Smooth muscle cell (in vitro differentiated cells): ENCODE results near the gene TAS2R38. TPM values are rescaled to one million over a fixed set of nuclear protein-coding genes. Genes with fewer than 3 reads are reported as not detected.
"Not testable (repeated sequence)": the region's sequence is repeated elsewhere in the genome, so short reads cannot be mapped to it uniquely, and the experiment has no call there.

ENCODE experiments used
- DNase-seq: peaks from one replicate; lab custom pipeline; 2025; ENCODE audit not compliant: unreplicated experiment; lab: John Stamatoyannopoulos, UW
- H2AFZ ChIP-seq: fragments of 200-600 bp; sonication (generic); 2 replicates; pipeline ENCODE4 v1.6.0; 2016; ENCODE audit warnings: antibody characterized with exemption, low read depth, mild to moderate bottlenecking
- H3F3A ChIP-seq: fragments of 200-600 bp; sonication (generic); 2 replicates; pipeline ENCODE4 v1.6.0; 2017; ENCODE audit warnings: antibody characterized with exemption, low read depth
- H3K27ac ChIP-seq: fragments of 200-600 bp; sonication (generic); 2 replicates; pipeline ENCODE4 v1.5.1; 2016; ENCODE audit warnings: low read depth, mild to moderate bottlenecking
- H3K27me3 ChIP-seq: fragments of 200-600 bp; sonication (generic); 2 replicates; pipeline ENCODE4 v1.6.1; 2016; ENCODE audit warnings: low read depth, mild to moderate bottlenecking
- H3K36me3 ChIP-seq: fragments of 200-600 bp; sonication (generic); 2 replicates; pipeline ENCODE4 v1.5.1; 2016; ENCODE audit warnings: low read depth
- H3K4me1 ChIP-seq: fragments of 200-600 bp; sonication (generic); 2 replicates; pipeline ENCODE4 v1.5.1; 2016; ENCODE audit warnings: low read depth
- H3K4me2 ChIP-seq: fragments of 200-600 bp; sonication (generic); 2 replicates; pipeline ENCODE4 v1.6.0; 2016; ENCODE audit warnings: mild to moderate bottlenecking
- H3K4me3 ChIP-seq: fragments of 200-600 bp; sonication (generic); 2 replicates; pipeline ENCODE4 v1.5.1; 2016; ENCODE audit warnings: mild to moderate bottlenecking
- H3K79me2 ChIP-seq: fragments of 200-600 bp; sonication (generic); 2 replicates; pipeline ENCODE4 v1.6.0; 2016; ENCODE audit warnings: low read depth, mild to moderate bottlenecking
- H3K9ac ChIP-seq: fragments of 200-600 bp; sonication (generic); 2 replicates; pipeline ENCODE4 v1.6.0; 2016; ENCODE audit warnings: low read depth
- H3K9me3 ChIP-seq: fragments of 200-600 bp; sonication (generic); replicated peaks from 2 replicates; pipeline ENCODE4 v1.5.1; 2016; ENCODE audit warnings: low read depth
- H4K20me1 ChIP-seq: fragments of 200-600 bp; sonication (generic); 2 replicates; pipeline ENCODE4 v1.6.0; 2016; ENCODE audit warnings: low read depth
- WGBS: methylation state at CpG from one replicate; pipeline ENCODE4 v1.1.7; 2016; ENCODE audit warnings: low lambda C conversion rate; 5-methylcytosine and 5-hydroxymethylcytosine counted together
- polyA plus RNA-seq: library from polyadenylated mRNA; unstranded; fragments of >200 nt; fragmentation: Nextera tagmentation; extraction: Ambion mirVana; gene quantifications from 2 replicates; pipeline ENCODE4 v1.2.1, GENCODE V29; 2016
- total RNA-seq: library from RNA; depleted of rRNA; stranded (reverse); fragments of >200 nt; gene quantifications from 2 replicates; pipeline ENCODE4 v1.2.3, GENCODE V29; 2014
- TF ChIP-seq, protein P1 (sequence below): fragments of 200-600 bp; sonication (generic); IDR thresholded peaks from 2 replicates; pipeline ENCODE4 v1.5.1; 2017; ENCODE audit warnings: borderline replicate concordance, mild to moderate bottlenecking, antibody characterized with exemption; ENCODE audit not compliant: insufficient read depth, poor library complexity, severe bottlenecking

TAS2R38 gene
- total and polyA plus RNA-seq, 2 experiments from 2014 or later: not detected

DNA sequence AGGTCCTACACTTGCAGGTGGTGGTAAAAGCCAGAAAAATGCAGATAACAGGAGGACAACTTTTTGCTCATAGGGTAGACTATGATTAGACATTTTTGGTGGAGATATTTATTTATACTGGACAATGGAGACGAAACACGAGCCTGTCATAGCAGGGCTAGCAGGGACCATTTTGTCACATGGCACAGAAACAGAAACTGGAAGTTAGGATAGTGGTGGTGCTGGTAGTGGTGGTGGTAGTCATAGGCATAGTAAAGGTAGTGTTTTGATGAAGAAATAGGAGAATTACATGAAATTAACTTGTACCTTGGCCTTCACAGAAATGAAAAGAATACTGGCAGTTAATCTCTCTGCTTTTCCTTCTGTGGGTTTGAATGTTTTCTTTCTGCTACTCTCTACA is 13.3 kb upstream of the TAS2R38 start:
- H3F3A ChIP-seq: no peaks in the 10 kb centered on the region
- TF ChIP-seq, protein P1, sequence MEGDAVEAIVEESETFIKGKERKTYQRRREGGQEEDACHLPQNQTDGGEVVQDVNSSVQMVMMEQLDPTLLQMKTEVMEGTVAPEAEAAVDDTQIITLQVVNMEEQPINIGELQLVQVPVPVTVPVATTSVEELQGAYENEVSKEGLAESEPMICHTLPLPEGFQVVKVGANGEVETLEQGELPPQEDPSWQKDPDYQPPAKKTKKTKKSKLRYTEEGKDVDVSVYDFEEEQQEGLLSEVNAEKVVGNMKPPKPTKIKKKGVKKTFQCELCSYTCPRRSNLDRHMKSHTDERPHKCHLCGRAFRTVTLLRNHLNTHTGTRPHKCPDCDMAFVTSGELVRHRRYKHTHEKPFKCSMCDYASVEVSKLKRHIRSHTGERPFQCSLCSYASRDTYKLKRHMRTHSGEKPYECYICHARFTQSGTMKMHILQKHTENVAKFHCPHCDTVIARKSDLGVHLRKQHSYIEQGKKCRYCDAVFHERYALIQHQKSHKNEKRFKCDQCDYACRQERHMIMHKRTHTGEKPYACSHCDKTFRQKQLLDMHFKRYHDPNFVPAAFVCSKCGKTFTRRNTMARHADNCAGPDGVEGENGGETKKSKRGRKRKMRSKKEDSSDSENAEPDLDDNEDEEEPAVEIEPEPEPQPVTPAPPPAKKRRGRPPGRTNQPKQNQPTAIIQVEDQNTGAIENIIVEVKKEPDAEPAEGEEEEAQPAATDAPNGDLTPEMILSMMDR: no peak
- H3K27me3 ChIP-seq: no peaks in the 10 kb centered on the region
- H3K4me1 ChIP-seq: no peaks in the 10 kb centered on the region
- no peaks in the 10 kb centered on the region for H4K20me1 ChIP-seq
- no peak overlapping the region for H3K27ac ChIP-seq
- WGBS: 97% methylated on average over 2 of the region's 2 CpGs
- H3K4me2 ChIP-seq: no peak overlapping the region
- H3K9me3 ChIP-seq: no peaks in the 10 kb centered on the region
- no peak overlapping the region for H2AFZ ChIP-seq
- H3K9ac ChIP-seq: no peak overlapping the region
- H3K79me2 ChIP-seq: no peaks in the 10 kb centered on the region
- no peaks in the 10 kb centered on the region for H3K36me3 ChIP-seq
- DNase-seq: no peak
- no peak overlapping the region for H3K4me3 ChIP-seq

DNA sequence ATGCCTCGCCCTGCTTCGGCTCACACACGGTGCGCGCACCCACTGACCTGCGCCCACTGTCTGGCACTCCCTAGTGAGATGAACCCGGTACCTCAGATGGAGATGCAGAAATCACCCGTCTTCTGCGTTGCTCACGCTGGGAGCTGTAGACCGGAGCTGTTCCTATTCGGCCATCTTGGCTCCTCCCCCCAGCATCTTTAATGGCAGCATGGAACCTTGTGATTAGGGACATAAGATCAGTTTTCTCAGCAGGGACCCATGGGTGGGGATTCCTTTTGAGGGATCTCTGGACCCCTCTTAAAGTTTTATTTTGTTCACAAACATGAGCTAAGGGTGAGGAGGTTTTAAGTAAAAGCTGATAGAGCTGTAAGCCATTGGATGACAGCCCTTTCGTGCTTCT is 12.4 kb upstream of the TAS2R38 start:
- not testable (repeated sequence) for H3K9me3 ChIP-seq, H4K20me1 ChIP-seq, H3K4me3 ChIP-seq, H3K4me1 ChIP-seq, H3K9ac ChIP-seq, H2AFZ ChIP-seq, H3K27me3 ChIP-seq, H3K4me2 ChIP-seq, H3F3A ChIP-seq, H3K36me3 ChIP-seq, H3K79me2 ChIP-seq, DNase-seq, H3K27ac ChIP-seq
- WGBS: 92% methylated on average over 13 of the region's 13 CpGs

DNA sequence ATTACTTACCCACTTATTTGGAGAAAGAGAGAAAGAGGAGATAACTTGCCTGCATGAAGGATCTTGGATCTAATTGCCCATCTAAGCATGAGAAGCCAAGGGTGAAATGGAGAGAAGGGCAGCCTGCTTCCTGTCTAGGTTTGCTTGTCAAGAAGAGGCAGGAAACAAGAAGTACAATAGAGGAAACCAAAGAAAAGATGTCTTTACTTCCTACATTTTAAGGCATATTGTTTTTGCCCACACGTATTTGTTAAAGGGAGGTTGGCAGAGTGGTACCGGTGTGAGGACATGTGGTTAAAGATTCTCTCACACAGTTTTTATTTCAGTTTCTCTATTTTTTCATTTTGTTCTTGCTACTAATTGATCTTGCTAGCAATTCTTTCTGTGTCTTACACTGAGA is 6.0 kb upstream of the TAS2R38 start:
- H3F3A ChIP-seq: no peaks in the 10 kb centered on the region
- no peak overlapping the region for H3K4me3 ChIP-seq
- H2AFZ ChIP-seq: no peak overlapping the region
- no peaks in the 10 kb centered on the region for H4K20me1 ChIP-seq
- no peaks in the 10 kb centered on the region for H3K36me3 ChIP-seq
- TF ChIP-seq, protein P1: no peak
- no peaks in the 10 kb centered on the region for H3K4me1 ChIP-seq
- H3K27me3 ChIP-seq: no peaks in the 10 kb centered on the region
- 100% methylated on average over 2 of the region's 2 CpGs for WGBS
- no peak overlapping the region for H3K27ac ChIP-seq
- no peaks in the 10 kb centered on the region for H3K9me3 ChIP-seq
- no peak overlapping the region for H3K9ac ChIP-seq
- no peak overlapping the region for H3K4me2 ChIP-seq
- H3K79me2 ChIP-seq: no peaks in the 10 kb centered on the region
- DNase-seq: no peak

DNA sequence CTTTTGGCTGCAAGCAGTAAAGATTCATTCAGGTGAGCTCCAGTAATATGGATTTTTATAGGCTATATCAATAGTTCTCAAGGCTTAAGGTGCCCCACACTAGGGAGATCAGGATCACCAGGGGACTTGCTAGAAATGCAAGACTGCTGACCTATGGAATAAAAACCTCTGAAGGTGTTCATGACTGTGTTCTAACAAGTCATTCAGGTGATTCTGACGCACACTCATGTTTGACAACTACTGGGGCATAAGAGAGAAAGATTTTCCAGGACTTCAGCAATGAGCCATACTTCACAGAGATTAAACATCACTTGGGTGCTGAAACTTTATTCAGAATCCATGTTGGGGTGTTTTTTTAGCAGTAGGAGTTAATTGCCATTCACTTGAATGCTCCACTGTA is 4.8 kb upstream of the TAS2R38 start:
- no peak overlapping the region for H2AFZ ChIP-seq
- no peak for DNase-seq
- H3K79me2 ChIP-seq: no peaks in the 10 kb centered on the region
- H3F3A ChIP-seq: no peaks in the 10 kb centered on the region
- no peaks in the 10 kb centered on the region for H3K4me1 ChIP-seq
- no peak overlapping the region for H3K27ac ChIP-seq
- 90% methylated on average over 1 of the region's 1 CpG for WGBS
- no peaks in the 10 kb centered on the region for H3K36me3 ChIP-seq
- H3K9ac ChIP-seq: no peak overlapping the region
- no peak overlapping the region for H3K4me2 ChIP-seq
- no peak overlapping the region for H3K4me3 ChIP-seq
- H3K27me3 ChIP-seq: no peaks in the 10 kb centered on the region
- TF ChIP-seq, protein P1: no peak
- H3K9me3 ChIP-seq: no peaks in the 10 kb centered on the region
- no peaks in the 10 kb centered on the region for H4K20me1 ChIP-seq
